Amygdala (tissue), 56 donors: ENCODE results near the gene SPDEF.

Experiments
- DNase-seq, 56 donors: peaks; one replicate each; lab custom pipeline; 2025; lab: John Stamatoyannopoulos, UW

The SPDEF gene

DNA sequence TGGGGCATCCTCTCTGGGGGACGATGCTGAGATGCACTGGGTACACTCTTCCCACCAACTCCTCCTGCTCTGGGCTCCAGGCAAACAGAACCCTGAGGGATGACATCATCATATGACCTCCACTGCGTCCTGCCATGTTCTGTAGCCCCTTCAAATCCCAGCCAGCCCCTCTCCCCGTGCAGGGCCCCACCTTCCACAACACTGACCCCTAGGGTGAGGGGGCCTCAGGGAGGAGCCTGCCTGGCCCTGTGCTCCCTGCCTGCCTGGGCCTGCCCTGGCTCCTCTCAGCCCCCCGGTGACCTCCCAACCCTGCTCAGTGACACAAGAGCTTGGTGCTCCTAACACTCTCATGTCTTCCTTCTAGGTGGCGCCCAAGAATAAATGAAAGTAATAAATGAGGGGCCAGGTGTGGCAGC is 9.6 kb upstream of the SPDEF start:
- DNase-seq: no peak

- no peak for DNase-seq
Observed at GRCh38 chr6:34564181-34564580, 8.1 kb upstream of the SPDEF start.

DNA sequence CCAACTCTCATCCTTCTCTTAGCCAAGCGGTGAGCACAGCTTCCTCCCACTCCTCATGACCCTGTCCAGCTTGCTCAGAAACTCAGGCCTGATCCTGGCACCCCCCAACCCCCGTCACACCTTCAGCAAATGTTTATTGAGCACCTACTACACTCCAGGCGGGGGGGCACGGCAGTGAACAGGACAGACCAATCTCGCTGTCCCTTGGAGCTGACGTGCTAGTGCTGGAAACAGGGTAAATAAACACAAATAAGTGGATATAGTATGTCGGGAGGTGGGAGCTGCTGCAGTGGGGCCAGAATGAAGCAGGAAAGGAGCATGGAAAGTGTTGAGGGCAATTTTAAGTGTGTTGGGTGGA is 7.4 kb upstream of the SPDEF start:
- no peak for DNase-seq

DNA sequence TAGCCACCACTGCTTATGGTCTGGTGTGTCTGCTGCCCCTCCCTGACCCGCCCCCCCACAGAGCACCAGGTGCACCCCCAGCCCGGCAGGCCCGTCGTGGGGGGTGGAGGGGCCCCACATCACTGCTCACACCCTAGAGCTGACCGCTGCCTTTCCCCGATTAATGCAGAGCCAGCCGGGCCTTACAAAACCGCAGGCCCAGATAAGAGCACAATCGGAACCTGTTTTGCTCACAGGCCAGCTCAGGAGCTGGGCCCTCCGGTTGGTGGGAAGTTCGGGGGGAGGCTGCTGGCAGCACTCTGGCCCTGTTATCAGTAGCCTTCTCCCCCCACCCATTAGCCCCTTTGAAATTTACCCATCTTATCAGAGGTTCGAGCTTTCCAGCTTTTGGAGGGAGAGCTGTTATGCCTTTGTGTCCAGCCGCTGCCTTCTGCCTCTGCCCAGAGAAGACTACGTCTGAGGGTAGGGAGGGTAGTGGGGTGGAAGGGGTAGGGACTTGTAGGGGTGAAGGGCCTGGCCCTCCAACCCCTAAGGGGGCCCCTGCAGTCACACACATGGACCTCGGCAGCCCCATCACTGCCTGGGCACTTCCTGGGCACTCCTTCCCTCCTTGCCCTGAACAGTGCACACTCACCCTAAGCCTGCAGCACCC is 6.9 kb upstream of the SPDEF start:
- no peak for DNase-seq

DNA sequence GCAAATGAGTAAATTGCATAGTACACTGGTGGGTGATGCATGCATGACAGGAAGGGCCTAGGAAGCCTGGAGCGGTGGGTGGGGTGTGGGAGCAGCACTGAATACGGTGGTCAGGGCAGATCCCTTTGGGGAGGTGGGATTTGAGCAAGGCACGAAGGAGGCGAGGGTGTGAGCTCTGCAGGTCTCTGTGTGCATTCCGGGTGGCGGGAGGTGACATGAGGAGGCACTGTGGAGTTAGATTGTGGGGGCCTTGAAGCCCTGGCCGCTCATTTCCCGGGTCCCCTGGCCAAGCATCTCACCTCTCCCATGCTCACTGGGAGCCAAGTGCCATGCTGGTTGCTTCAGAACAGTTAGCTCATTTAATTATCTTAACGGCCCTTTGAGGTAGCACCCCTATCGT is 6.2 kb upstream of the SPDEF start:
- no peak for DNase-seq

GRCh38 chr6:34561227-34561530 is 5.0 kb upstream of the SPDEF start:
- DNase-seq: no peak

DNA sequence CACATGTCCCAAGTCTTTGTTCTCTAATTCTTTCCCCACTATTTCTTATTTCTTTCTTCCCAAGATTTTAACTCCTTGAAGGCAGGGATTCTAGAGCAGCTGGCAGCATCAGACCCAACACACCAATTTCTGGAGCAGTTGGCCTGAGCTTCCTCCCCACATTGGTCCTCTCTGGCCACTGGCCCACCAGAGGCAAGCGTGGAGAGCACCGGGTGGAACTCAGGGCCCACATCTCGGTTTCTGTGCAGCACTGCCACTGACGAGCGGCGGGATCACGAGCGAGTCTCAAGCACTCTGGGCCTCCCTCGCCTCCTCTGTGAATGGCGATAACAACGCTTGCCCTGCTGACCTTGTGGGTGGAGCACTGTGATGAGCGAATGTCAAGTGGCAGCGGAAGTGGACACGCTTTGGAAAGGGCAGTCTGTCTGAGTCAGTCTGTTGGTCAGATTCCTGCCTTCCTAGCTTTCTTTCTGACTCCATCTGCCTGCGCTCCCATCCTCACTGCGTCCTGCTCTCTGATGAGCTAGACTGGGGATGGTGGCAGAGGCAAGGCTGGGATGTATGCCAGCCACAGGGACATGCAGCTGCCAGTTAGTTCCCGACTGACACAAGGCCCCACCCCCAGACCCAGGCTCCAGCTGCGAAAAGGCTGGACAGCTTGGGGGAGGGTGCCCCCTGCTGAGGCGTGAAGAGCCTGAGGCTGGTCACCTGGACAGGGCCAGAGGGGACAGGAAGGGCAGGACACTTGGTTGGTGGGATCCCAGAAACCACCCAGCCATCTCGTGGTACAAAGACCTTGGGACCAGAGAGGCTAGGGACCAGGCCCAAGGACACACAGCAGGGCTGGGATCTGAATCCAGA is 4.5 kb upstream of the SPDEF start:
- peak in 1 of 56 donors; percentile 21 for DNase-seq

DNA sequence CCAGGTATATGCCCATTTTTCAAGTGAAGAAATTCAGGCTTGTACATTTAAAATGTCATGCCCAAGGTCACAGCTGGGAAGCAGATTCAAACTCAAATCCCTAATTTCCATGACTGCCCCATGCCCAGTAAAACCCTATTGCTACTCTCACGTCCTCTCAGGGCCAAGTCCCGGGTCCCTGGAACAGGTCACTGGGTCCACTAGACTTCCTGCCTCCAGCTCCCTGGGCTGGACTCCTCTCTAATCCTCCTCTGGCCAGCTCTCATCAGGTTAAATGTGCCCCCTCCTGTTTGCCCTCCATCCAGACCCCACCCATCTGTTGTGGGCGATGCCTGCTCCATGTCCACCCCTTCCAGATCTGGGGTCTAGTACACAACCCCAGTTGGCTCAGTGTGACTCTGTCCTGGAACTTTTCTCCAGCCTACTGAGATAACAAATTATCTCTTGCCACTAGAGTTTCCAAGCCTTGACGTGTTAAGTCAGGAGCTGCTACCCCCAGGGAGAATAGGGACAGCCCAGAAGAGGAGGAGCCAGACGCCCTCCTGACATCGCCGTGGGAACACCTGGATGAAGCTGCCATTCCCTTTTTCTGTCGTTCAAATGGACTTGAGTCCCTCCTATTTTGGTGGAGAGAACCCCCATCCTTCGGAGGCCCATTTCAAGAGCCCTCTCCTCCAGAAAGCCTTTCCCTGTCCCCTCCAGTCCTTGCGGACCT is 3.7 kb upstream of the SPDEF start:
- DNase-seq: no peak

DNA sequence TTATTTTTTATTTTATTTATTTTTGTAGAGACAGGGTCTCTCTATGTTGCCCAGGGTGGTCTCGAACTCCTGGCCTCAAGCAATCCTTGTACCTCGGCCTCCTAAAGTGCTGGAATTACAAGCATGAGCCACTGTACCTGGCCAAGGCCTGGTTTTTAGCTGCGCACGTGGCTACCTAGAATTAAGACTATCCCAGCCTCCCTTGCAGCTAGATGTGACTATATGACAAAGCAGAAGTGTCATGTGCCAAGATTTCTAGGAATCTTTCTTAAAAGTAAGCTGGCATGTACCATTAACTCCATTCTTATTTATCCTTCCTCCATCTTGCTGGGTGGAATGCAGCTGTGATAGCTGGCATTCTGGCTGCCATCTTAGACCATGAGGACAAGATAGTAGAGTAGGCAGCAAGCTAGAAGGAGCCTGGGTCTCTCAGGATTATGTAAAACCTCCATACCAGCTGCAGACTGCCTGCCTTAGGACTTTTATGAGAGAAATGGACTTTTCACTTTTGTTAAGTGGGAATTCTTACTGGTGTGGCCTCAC is 2.1 kb upstream of the SPDEF start:
- DNase-seq: no peak

- DNase-seq: no peak
Observed at GRCh38 chr6:34557228-34557627, 1.1 kb upstream of the SPDEF start.

- no peak for DNase-seq
Observed at GRCh38 chr6:34556493-34556892, 364 bp upstream of the SPDEF start.

GRCh38 chr6:34555328-34555727 is 801 bp downstream of the SPDEF start:
- no peak for DNase-seq

GRCh38 chr6:34555007-34555322 is 1.2 kb downstream of the SPDEF start:
- DNase-seq: no peak

DNA sequence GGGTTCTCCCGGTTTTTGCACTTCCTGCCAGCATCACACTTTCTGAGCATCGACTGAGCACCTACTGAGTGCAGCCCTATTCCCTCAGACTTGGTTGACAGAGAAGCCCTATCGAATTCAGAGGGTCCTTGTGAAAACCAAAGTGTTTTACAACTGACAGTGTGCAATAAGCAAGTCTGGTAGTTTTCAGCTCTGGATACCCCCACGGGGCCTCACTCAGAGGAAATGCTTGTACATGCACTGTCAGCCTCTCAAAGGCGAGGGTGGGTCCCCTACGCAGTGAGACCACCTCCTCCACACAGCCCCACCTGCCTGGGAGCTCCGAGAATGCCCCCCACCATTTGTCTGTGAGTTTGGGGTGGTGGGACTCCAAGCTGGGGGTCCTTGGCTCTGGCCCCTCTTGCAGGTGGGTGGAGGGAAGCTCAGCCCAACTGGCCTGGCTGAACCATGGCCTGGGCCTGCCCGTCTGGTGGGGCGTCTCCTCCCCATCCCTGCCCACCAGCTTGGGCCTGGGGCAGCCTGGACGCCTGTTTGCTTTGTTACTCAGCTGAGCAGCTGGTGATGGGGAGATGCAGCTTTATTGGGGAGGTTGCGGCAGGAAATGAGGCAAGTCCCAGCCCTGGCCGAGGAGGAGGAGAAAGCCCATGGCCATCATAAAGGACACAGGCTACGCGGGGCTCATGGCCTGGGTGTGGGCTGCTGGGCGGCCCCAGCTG is 1.7 kb downstream of the SPDEF start:
- DNase-seq: no peak

GRCh38 chr6:34553750-34554149 is 2.4 kb downstream of the SPDEF start:
- no peak for DNase-seq

GRCh38 chr6:34553146-34553545 is 3.0 kb downstream of the SPDEF start:
- DNase-seq: no peak

- DNase-seq: no peak
Observed at GRCh38 chr6:34552620-34553019, 3.5 kb downstream of the SPDEF start.

- no peak for DNase-seq
Observed at GRCh38 chr6:34551720-34552119, 4.4 kb downstream of the SPDEF start.

- DNase-seq: no peak
Observed at GRCh38 chr6:34549804-34550202, 6.3 kb downstream of the SPDEF start.

- no peak for DNase-seq
Observed at GRCh38 chr6:34549026-34549803, 6.9 kb downstream of the SPDEF start.
